8988T (cell line): ENCODE results near the gene CEMIP.

Experiments
- DNase-seq: peaks from one replicate; pipeline ENCODE4 v3.0.0; 2011

CEMIP gene

GRCh38 chr15:80823995-80824394 lies 44.8 kb downstream of the CEMIP start:
- no peak for DNase-seq

DNA sequence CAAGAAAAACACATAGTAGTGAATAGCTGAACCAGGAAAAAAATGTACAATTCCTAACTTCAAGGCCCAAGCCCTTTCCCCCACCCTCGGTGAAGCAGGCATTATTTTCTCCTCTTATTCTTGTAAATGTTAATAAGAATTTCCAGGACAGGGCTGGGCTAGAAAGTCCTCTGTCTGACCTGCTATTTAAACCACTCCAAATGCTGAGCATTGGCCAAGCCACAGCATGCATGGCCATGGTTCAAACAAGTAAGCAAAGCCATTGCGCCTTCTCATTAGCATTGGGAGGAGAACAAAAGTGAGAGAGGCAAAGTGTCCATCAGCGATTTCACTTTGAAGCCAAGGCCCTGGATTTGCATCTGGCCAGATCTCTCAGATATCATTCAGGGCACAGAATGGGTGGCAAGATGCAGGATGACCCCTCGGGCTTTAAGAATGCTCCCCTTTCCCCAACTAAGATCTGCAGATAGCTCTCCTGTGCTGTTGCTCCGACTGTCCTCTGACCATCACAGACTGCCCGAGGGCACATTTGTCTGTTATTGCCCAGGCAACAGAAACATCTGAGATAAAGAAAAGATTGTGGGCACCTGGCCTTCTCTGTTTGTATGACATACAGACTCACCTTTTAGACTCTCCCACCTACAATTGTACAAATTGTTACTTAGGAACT lies 46.3 kb downstream of the CEMIP start:
- DNase-seq: no peak

DNA sequence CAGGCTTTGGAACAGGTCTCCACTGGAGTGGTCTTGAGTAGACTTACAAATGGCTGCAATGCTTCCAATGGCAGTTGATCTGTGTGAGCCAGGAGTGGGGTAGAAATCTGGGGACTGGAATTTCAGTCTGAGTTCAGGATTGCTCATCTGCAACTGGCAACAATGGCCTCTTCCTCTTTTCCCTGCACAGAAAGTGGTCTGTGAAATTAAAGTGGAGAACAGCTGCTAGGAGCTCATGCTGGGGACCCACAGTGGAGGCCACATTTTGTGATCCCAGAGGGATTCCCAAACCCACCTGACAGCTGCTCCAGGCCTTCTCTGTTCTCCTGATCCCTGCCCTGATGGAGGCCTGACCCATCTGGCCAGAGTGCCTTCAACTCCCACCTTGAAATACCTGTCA lies 49.6 kb downstream of the CEMIP start:
- no peak for DNase-seq

- no peak for DNase-seq
Observed at GRCh38 chr15:80830677-80831076, 51.5 kb downstream of the CEMIP start.

GRCh38 chr15:80831192-80831591 lies 52.0 kb downstream of the CEMIP start:
- no peak for DNase-seq

DNA sequence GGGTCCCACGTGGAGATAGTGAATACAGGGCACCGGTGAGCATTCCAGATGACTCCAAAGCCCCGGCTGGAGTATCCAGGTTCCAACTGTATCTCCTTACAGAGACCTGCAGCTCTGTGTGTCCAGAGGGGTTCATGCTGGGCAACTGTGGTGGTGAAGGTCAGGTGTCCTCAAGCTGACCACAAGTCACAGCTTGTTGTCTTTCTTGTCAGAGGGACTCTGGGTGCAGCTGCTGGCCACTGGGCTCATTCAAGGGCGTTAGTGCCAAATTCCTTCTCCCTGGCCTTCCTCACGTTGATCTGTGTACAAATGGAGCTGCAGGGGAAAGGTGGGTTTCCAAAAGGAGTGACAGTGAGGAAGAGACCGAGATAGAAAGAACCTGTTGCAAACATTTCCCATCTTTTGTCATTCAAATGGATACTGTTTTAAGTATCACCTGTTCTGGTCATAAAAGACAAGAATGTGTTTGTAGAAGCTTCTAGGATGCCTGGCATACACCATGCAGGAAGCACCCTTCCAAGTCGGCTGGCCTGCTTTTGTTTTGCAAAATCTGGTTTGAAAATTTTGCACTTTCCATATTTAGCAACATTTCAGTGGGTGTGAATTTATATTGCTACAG lies 52.5 kb downstream of the CEMIP start:
- no peak for DNase-seq

DNA sequence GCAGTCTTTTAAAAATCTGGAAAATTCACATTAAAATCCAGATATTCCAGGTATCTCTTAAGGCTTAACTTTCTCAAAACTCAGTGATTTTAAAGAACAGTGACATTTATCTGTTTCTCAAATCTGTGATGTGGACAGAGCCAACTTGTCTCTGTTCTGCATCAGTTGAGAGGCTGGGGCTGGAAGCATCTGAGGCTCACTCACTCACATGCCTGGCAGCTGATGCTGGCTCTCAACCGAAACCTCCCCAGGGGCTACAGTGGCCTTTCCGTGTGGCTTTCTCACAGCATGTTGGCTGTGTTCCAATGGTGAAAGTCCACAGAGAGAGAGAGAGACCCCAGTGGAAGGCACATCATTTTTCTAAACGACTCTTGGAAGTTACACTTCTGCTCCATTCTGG lies 53.5 kb downstream of the CEMIP start:
- no peak for DNase-seq

DNA sequence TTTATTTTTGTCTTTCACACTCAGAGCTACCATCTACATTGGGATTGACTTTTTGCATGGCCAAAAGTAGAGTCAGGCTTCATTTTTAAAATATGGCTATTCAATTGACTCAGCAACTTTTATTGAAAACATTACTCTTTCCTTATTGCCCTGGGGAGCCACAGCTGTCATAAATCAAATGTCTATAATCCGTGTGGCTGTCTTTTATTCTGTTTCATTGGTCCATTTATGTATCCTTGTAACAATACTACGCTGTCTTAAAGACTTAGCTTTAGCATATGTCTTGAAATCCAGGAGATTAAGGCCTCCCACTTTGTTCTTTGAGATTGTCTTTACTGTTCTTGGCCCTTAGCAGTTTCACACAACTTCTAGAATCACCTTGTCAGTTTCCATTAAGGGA lies 55.2 kb downstream of the CEMIP start:
- DNase-seq: no peak

DNA sequence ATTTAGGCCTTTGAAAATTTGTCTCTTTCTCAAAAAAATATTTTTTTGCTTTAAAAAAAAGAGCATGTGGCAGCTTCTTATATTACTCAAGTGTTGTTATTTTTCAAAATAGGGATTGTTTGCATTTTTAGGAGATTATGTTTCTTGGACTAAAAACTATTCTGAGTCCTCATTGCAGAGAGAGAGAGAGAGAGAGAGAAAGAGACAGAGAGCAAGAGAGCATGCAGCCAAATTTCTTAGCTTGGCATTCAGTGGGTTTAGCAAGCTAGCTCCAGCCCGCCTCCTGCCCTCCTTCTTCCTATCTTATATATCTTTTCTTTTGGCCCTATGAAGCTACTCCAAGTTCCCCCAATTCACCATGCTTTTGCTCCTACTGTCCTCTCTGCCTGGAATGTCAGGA lies 55.7 kb downstream of the CEMIP start:
- no peak for DNase-seq

DNA sequence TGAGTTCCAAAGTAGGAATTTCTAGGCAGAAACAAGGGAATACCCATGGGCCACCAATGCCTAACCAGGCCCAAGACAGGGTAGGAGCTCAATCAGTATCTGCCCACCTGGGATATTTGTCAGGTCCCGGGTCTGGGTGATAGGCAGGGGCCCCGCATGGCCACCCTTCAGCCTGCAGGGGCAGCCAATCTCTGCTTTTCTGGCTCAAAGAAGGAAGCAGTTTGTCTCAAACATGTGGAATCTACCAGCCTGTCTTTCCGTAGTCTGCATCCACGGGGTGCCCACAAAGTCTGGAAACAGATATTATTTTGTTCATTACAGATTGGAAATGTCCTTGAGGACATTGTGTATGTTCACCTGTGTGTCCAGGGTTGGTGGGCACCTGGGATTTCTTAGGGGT lies 56.2 kb downstream of the CEMIP start:
- DNase-seq: no peak

GRCh38 chr15:80836223-80836622 lies 57.1 kb downstream of the CEMIP start:
- DNase-seq: no peak

DNA sequence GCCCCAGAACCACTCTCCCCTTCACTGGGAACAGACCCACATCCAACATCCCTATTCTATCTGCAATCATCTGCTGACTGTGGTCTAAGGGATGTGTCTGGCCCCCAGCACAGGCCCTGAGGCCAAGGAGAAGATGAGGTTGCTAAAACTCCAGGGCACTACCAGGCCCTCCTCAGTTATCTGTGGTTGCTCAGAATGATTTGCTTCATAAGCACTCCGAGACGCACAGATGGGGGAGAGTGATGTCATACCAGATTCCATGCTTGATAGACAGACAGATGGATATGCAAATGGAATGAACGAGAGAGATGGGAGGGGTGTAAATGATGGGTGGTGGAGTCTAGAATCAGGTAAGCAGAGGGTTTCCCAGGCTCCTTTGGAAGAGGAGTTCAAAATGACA lies 57.8 kb downstream of the CEMIP start:
- no peak for DNase-seq

DNA sequence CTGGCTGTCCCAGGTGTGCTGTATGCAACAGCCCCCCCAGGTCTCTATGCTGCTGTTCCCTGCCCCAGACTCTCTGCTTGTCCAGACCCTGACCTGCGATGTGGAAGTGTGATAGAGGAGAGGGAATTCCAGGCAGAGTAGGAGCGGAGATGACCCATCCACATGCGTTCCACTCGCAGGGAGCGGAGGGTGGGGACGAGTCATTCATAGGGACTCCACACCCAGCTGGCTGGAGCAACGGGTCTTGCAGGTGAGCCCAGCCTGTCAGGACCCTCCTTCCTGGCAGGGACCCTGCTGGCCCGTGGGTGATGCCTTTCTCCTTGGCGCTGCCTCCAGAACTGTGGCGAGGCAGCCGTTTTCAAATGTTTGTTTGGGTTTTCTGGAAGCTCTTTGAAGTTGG lies 58.8 kb downstream of the CEMIP start:
- DNase-seq: no peak

- no peak for DNase-seq
Observed at GRCh38 chr15:80838666-80839065, 59.5 kb downstream of the CEMIP start.

DNA sequence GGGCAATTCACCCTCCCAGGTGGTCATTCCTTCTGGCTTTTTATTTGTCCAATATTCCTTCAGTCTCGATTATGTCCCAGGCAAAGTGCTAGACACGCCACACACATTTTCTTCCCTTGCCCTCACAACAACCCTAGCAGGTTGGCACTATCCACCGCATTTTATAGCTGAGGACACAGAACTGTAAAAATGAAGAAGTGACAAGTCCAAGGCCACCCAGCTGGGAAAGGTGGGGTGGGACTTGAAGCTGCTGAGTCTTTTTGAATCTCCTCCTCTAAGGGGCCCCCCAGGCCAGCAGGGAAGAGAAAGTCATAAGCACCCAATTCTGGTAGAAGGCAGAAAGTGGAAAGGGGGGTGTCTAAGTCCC lies 60.6 kb downstream of the CEMIP start:
- DNase-seq: no peak

DNA sequence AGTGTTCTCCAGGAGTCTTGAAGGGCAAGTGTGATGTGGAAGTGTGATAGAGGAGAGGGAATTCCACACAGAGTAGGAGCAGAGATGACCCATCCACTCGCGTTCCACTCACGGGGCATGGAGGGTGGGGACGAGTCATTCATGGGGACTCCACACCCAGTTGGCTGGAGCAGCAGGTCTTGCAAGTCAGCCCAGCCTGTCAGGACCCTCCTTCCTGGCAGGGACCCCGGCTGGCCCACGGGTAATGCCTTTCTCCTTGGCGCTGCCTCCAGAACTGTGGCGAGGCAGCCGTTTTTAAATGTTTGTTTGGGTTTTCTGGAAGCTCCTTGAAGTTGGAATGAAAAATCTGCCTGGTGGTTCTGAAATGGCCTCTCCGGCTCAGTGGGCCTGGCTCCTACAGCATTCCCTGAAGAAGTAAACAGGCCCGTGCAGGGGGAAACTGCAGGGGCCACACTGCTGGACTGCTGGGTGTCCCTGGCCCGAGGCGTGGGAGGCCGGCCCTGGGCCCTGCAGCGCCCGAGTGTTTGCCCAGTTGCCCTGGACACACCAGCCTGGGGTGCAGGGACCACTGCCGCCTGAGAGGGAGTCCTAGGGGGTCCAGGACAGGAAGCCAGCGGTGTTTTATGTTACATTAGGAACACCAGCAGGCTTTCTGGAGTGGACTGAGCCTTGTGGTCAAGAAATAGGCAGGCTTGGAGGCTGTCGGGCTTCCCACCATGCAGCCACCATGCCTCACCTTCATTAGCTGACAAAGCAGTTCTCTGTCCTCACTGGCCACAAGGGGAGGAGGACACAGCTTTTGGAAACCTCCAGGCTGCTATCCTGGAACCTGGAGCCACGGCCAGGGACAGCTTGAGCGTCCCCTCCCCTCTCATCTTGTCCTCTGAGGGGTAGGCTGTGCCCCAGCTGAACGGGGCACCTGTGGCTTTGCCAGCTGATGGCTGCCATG lies 61.3 kb downstream of the CEMIP start:
- no peak for DNase-seq

DNA sequence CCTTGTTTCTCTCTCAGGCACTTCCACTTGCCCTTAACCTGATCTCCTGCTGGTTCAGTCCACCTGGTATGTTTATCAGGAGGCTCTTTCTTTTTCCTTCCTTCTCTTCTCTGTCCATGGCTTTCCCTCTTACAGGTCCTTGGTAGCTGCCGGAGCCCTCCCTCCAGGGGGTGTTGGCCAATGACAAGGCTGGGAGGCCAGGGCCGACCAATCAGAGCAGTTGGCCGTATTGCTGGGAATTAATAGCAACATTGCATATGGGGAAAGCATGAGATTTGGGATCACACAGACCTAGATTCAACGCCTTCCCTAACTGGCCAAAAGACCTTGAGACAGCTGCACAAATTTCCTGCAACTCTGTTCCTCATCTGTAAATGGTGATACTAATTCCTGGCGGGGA lies 62.4 kb downstream of the CEMIP start:
- no peak for DNase-seq

DNA sequence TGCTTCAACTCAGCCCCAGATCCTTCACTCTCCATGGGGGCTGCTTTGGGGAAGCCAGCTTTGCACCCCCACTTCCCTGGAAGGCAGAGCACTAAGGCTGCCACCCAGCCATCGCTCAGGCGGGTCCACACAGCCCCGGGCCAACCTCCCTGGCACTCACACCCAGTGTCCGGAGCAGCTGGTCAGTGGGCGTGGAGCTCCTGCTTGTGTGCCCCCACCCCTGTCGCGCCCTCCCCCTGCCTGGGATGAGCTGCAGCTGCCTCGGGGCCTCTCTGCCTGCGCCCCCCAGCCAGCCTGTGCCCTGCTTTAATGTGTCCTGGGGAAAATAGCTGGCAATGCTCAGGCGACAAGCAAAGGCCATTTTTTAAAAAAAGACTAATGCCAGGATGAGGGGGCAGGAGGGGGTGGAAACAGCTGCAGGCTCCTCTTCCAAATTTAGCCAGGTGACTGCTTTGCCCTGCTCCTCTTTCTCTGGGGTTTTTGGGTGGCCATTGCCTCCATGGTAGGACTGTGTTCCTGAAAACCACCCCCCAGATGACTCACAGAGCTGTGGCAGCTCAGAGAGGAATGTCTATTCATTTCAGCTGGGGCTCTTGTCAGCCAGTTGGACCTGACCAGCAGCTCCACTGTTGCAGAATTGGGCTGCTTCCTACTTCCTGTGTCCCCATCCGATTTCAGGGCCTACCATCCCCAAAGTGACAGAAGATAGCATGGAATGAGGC lies 65.0 kb downstream of the CEMIP start:
- no peak for DNase-seq

GRCh38 chr15:80846031-80846815 lies 67.1 kb downstream of the CEMIP start:
- no peak for DNase-seq

DNA sequence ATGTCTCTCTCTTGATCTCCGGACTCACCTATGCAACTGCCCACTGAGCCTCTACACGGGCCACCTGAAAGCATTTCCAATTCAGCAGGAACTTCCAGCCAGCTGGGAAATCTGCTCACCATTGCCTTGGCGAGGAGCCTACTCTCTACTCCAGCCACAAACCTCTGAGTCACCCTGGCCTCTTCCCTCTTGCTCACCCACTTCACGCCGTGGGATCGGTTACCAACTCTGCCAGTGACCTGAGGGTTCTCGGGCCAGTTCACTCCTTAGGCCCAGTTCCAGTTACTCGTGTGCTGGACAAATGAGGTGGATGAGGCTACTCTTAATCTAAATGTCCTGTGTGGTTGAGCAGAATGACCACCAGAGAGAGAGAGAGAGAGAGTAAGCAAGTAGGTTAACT lies 70.1 kb downstream of the CEMIP start:
- no peak for DNase-seq

GRCh38 chr15:80850941-80851451 lies 71.8 kb downstream of the CEMIP start:
- DNase-seq: no peak

- DNase-seq: no peak
Observed at GRCh38 chr15:80852676-80853075, 73.5 kb downstream of the CEMIP start.
